Right lobe of liver (tissue), 4 donors: ENCODE data around the gene SENP2.

ENCODE experiments used
- CTCF ChIP-seq, 4 donors: fragments of 200-600 bp in 3 of 4; fragments of 450-650 bp in 1 of 4; IDR thresholded peaks; one replicate each; pipeline versions ENCODE4 v1.5.1 to v1.8.0; 2016 to 2022; ENCODE audit warnings: antibody characterized with exemption in 4 of 4, mild to moderate bottlenecking in 2 of 4
- POLR2A ChIP-seq: fragments of 450-650 bp; IDR thresholded peaks from one replicate; pipeline ENCODE4 v1.6.1; 2017; ENCODE audit warnings: antibody characterized with exemption, mild to moderate bottlenecking
- donor health status: DM: no; HTN: no; CAD: no.
- donor health status: DM: no; HTN: no; CAD: no.
- donor health status: DM: no; HTN: yes; CAD: no.

GRCh38 chr3:185540695-185541094, 45.4 kb upstream of the SENP2 start:
- TF ChIP-seq CTCF (IDR thresholded peaks at IDR 0.05): no peak
- no peak for TF ChIP-seq POLR2A
